ENCODE measurements around the gene NTSR2.
A peak's percentile ranks its signal among the peaks of the same experiment; 100 is the strongest.

NTSR2 gene

GRCh38 chr2:11680182-11680900 lies 10.3 kb upstream of the NTSR2 start:
- H3K27ac ChIP-seq: peak overlapping the region; percentile 80
- no peak for TF ChIP-seq CTCF (IDR thresholded peaks at IDR 0.05; ENCODE audit: low read depth, low read length)
- no peaks in the 10 kb centered on the region for H3K27me3 ChIP-seq (ENCODE audit: insufficient read depth, low read depth, severe bottlenecking)
- H3K4me3 ChIP-seq (ENCODE audit: low read depth, low read length): no peak overlapping the region
- no peaks in the 10 kb centered on the region for H3K36me3 ChIP-seq
- H3K9me3 ChIP-seq (ENCODE audit: severe bottlenecking): no peaks in the 10 kb centered on the region
- peak; percentile 45 for DNase-seq

GRCh38 chr2:11679486-11680181 lies 9.6 kb upstream of the NTSR2 start:
- H3K4me3 ChIP-seq (ENCODE audit: low read depth, low read length): no peak overlapping the region
- peak overlapping the region; percentile 80 for H3K27ac ChIP-seq
- H3K27me3 ChIP-seq (ENCODE audit: insufficient read depth, low read depth, severe bottlenecking): no peaks in the 10 kb centered on the region
- DNase-seq: peak; percentile 87
- TF ChIP-seq CTCF (IDR thresholded peaks at IDR 0.05; ENCODE audit: low read depth, low read length): no peak
- no peaks in the 10 kb centered on the region for H3K9me3 ChIP-seq (ENCODE audit: severe bottlenecking)
- no peaks in the 10 kb centered on the region for H3K36me3 ChIP-seq

GRCh38 chr2:11679016-11679415 lies 9.0 kb upstream of the NTSR2 start:
- H3K9me3 ChIP-seq (ENCODE audit: severe bottlenecking): no peaks in the 10 kb centered on the region
- H3K27ac ChIP-seq: peak overlapping the region; percentile 80
- TF ChIP-seq CTCF (IDR thresholded peaks at IDR 0.05; ENCODE audit: low read depth, low read length): no peak
- DNase-seq: peak; percentile 8
- H3K4me3 ChIP-seq (ENCODE audit: low read depth, low read length): no peak overlapping the region
- no peaks in the 10 kb centered on the region for H3K36me3 ChIP-seq
- H3K27me3 ChIP-seq (ENCODE audit: insufficient read depth, low read depth, severe bottlenecking): no peaks in the 10 kb centered on the region

- TF ChIP-seq CTCF (IDR thresholded peaks at IDR 0.05; ENCODE audit: low read depth, low read length): no peak
- no peaks in the 10 kb centered on the region for H3K9me3 ChIP-seq (ENCODE audit: severe bottlenecking)
Measured at GRCh38 chr2:11678306-11678960, 8.4 kb upstream of the NTSR2 start.

GRCh38 chr2:11677136-11678055 lies 7.4 kb upstream of the NTSR2 start:
- peak; percentile 8 for DNase-seq

More at GRCh38 chr2:11678306-11678960, 8.4 kb upstream of the NTSR2 start:
- no peak overlapping the region for H3K4me3 ChIP-seq (ENCODE audit: low read depth, low read length)
- H3K27ac ChIP-seq: no peak overlapping the region
- DNase-seq: peak; percentile 46
- H3K36me3 ChIP-seq: no peaks in the 10 kb centered on the region
- no peaks in the 10 kb centered on the region for H3K27me3 ChIP-seq (ENCODE audit: insufficient read depth, low read depth, severe bottlenecking)

More at GRCh38 chr2:11677136-11678055, 7.4 kb upstream of the NTSR2 start:
- TF ChIP-seq CTCF (IDR thresholded peaks at IDR 0.05; ENCODE audit: low read depth, low read length): no peak
- Histone ChIP-seq H3K9me3 (ENCODE audit: severe bottlenecking) (no peaks in the 10 kb centered on the region), H3K4me3 (ENCODE audit: low read depth, low read length) (no peak overlapping the region), H3K36me3 (no peaks in the 10 kb centered on the region), H3K27me3 (ENCODE audit: insufficient read depth, low read depth, severe bottlenecking) (no peaks in the 10 kb centered on the region), H3K27ac (no peak overlapping the region)
